ELR (cell line): Measurements from ENCODE around the gene RBMY1D.
"Not testable (repeated sequence)": the region's sequence is repeated elsewhere in the genome, so short reads cannot be mapped to it uniquely, and the experiment has no call there.

Experiments
- DNase-seq: peaks from one replicate; pipeline ENCODE4 v3.0.0-alpha.2; 2015; ENCODE audit warnings: low read depth

The RBMY1D gene

DNA sequence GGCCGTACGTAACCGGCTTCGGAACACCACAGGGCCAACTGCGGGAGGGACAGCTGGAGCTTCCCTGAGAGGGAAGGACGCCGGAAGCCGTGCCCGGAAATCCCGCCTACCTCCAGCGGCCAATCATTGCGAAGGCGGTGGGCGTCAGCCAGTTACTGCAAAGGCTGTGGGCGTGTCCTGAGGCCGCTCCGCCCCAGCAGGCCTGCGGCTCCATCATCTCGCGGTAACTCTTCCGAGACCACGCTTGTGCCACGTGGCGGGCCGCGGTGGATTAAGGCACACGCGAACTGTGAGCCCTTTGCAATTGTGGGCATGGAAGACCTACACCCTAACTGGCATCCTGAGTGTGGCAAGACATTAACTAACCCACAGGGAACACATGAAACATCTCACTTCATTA lies at the start of gene RBMY1D:
Gene RBMY1D (minus strand): TSS at position 101 of the 400 bp plus-strand sequence. CDS start 2,013 bp downstream, outside the sequence.
- DNase-seq = not testable (repeated sequence)

DNA sequence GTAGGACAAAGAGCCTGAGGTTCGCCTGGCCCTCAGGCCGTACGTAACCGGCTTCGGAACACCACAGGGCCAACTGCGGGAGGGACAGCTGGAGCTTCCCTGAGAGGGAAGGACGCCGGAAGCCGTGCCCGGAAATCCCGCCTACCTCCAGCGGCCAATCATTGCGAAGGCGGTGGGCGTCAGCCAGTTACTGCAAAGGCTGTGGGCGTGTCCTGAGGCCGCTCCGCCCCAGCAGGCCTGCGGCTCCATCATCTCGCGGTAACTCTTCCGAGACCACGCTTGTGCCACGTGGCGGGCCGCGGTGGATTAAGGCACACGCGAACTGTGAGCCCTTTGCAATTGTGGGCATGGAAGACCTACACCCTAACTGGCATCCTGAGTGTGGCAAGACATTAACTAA lies 23.6 kb upstream of the RBMY1D start, which contains the start of gene RBMY1E:
Gene RBMY1E (minus strand): TSS at position 101 of the 400 bp plus-strand sequence. CDS start 1,978 bp downstream, outside the sequence.
- DNase-seq = not testable (repeated sequence)

DNA sequence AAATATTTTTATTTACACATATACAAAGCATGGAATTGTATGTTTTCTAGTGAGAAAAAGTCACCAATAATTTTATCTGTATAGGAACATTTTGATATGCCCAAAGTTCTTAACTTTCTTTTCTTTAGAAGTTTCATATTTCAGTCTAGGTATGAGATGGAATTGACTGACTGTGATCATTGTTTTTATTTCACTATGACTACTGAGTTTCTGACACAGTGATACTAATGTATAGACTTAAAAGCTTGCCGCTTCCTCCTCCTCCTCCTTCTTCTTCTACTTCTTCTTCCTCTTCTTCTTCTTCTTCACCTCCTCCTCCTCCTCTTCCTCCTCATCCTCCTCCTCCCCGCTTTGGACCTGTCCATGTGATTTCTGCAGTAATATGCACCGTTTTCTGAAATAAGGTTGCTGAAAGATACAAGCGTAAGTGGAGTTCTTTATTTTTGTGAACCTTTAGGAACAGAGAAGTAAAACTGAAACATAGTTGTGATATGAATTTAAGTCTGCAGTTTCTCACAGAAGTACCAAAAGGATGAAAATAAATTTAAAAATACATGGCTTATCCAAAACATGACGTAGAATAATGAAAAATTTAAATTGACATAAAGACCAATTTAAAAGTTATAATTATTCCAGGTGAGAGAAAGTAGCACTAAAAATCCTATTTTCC lies 24.8 kb downstream of the RBMY1D start:
- not testable (repeated sequence) for DNase-seq

DNA sequence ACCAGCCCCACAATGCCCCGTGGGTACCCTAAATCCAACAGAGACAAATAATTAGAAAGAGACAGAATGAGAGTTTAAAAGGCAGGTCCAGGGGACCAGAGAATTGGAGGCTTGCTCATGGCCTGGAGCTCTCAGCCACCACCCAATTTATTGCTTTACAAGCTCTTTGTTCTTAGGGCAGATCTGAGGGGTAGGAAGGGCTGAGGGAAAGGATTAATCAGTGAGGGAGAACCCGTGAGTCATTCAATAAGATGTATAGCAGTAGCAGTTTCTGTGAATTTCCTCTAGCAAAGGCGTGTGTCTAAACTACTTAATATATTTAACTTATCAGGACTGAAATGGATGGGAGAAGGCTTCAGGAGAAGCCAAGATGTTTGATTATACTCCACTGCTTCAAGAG lies 48.8 kb downstream of the RBMY1D start:
- no peak for DNase-seq

DNA sequence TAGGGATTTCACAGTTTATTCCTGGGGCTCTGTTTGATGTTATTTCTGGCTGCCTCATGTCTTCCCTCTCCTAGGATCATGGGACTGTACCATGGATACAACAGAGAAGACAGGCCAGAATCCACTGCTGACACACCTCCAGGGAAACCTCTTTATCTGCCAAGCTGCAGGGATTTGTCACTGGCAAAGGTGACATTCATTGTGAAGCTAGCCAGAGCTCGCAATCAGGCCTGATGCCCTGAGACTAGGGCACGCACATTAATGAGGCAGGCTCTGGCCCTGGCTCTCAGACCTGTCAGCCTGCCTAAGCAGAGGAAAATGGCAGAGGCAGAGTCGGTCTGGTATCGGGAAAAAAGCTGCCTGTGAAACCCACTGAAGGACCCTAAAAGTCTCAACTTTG lies 52.2 kb downstream of the RBMY1D start:
- DNase-seq = no peak

DNA sequence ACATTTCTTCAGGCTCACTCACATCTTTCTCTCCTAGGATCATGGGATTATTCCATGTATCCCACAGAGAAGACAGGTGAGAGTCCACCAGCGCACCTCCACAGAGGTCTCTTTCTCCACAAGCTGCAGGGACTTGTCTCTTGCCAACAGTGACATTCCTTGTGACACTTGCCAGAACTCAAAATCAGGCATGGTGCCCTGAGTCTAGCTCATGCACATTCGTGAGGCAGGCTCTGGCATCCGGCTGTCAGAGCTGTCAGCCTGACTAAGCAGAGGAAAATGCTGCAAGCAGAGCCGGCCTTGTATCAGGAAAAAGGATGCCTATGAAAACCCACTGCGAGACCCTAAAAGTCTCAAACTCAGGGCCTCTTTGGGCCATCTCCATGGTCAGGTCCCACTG lies 54.8 kb downstream of the RBMY1D start:
- DNase-seq = no peak

DNA sequence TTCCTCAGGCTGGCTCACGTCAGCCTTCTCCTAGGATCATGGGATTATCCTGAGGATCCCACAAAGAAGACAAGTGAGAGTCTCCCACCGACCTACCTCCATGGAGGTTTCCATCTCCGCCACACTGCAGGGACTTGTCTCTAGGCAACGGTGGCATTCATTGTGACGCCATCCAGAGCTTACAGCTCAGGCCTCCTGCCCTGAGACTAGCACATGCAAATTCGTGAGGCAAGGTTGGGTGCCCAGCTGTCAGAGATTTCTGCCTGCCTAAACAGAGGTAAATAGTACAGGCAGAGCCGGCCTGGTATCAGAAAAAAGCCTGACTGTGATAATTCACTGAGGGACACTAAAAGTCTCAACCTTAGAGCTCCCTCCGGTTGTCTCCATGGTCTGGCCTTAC lies 58.0 kb downstream of the RBMY1D start:
- DNase-seq = no peak

DNA sequence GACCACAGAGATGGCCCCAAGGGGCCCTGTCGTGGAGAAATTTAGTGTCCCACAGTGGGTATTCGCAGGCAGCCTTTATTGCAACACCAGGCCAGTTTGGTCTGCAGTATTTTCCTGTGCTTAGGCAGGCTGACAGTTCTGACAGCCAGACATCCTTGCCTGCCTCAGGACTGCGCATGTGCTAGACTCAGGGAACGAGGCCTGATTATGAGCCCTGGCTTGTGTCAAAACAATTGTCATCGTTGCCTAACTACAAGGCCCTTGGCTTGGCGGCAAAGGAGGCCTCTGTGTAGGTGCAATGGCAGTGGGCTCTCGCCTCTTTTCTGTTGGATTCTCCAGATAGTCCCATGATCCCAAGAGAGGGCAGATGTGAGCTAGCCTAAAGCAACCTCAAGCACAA lies 59.3 kb downstream of the RBMY1D start:
- DNase-seq = no peak
